Panc1 (cell line): ENCODE data around the gene GALNT10. TPM values are rescaled to one million over a fixed set of nuclear protein-coding genes. Genes with fewer than 3 reads are reported as not detected.

ENCODE experiments used
- ATAC-seq: fragments of 200-7000 bp; cut with Tn5 transposase; 2 replicates; pipeline ENCODE4 v1.9.1; 2020; ENCODE audit warnings: mild to moderate bottlenecking, moderate library complexity
- BruUV-seq: library from RNA; stranded (reverse); fragments of 400-500 nt; replicated peaks from 2 replicates; lab custom pipeline; 2021; lab: Mats Ljungman, UMichigan
- CTCF ChIA-PET: fragments of 300-600 bp; sonication (Branson Sonifier 250); formaldehyde crosslinking; loops from one replicate; lab custom pipeline; 2022; ENCODE audit warnings: antibody characterized with exemption; lab: Charles Lee
- POLR2A ChIA-PET: fragments of 300-600 bp; sonication (Branson Sonifier 250); formaldehyde crosslinking; loops from one replicate; lab custom pipeline; 2022; ENCODE audit warnings: antibody characterized with exemption; lab: Charles Lee
- DNase-seq: peaks from one replicate; pipeline ENCODE4 v3.0.0-alpha.2; 2010; ENCODE audit warnings: low read depth, low spot score
- H3K27ac ChIP-seq: 2 replicates; pipeline ENCODE4 v1.5.1; 2011; ENCODE audit warnings: mild to moderate bottlenecking, low read length, inconsistent platforms
- H3K27me3 ChIP-seq: fragments of 200-500 bp; sonication (Bioruptor generic); 2 replicates; pipeline ENCODE4 v1.6.0; 2014; ENCODE audit warnings: low read length, inconsistent platforms; ENCODE audit not compliant: control insufficient read depth, insufficient read depth
- H3K36me3 ChIP-seq: fragments of 200-500 bp; sonication (Bioruptor generic); 2 replicates; pipeline ENCODE4 v1.5.1; 2014; ENCODE audit warnings: inconsistent platforms, mild to moderate bottlenecking, low read length, moderate library complexity; ENCODE audit not compliant: control insufficient read depth, insufficient read depth
- H3K4me1 ChIP-seq: 2 replicates; pipeline ENCODE4 v1.5.1; 2011; ENCODE audit warnings: inconsistent platforms, mild to moderate bottlenecking, low read length, moderate library complexity; ENCODE audit not compliant: control insufficient read depth, insufficient read depth
- H3K4me3 ChIP-seq, 2 experiments: 2 replicates each; pipeline ENCODE4 v1.5.1; 2011 to 2012; ENCODE audit warnings: low read depth in 2 of 2, low read length in 2 of 2, mild to moderate bottlenecking in 2 of 2, inconsistent platforms in 1 of 2, moderate library complexity in 1 of 2
- H3K9me3 ChIP-seq: fragments of 200-500 bp; sonication (Bioruptor generic); 2 replicates; pipeline ENCODE4 v1.5.1; 2014; ENCODE audit warnings: low read depth, mild to moderate bottlenecking, inconsistent platforms, low read length, moderate library complexity; ENCODE audit not compliant: control insufficient read depth, insufficient read depth
- CTCF ChIP-seq: fragments of 450-650 bp; IDR thresholded peaks from 2 replicates; pipeline ENCODE4 v1.5.1; 2017; ENCODE audit warnings: mild to moderate bottlenecking
- POLR2AphosphoS5 ChIP-seq: IDR thresholded peaks from 2 replicates; pipeline ENCODE4 v1.6.1; 2012; ENCODE audit warnings: mild to moderate bottlenecking, low read depth, low read length, moderate library complexity
- SIN3A ChIP-seq: IDR thresholded peaks from 2 replicates; pipeline ENCODE4 v1.6.1; 2012; ENCODE audit warnings: low read depth, mild to moderate bottlenecking, low read length, moderate library complexity, borderline replicate concordance; ENCODE audit not compliant: insufficient read depth
- TCF7L2 ChIP-seq: IDR thresholded peaks from 2 replicates; pipeline ENCODE4 v1.6.1; 2011; ENCODE audit warnings: mild to moderate bottlenecking, low read depth, low read length, inconsistent platforms
- in situ Hi-C: cut with HindIII; loops from 2 replicates; pipeline ENCODE4 v1.10.0; 2016; ENCODE audit warnings: low sequenced_read_pairs, low pct_unique_long_range_greater_than_20kb
- intact Hi-C: fragments of 100-400 bp; cut with micrococcal nuclease; formaldehyde crosslinking; loops from one replicate; pipeline ENCODE4 v1.10.0; 2022; ENCODE audit not compliant: unreplicated experiment
- total RNA-seq: library from RNA; stranded (reverse); gene quantifications from one replicate; pipeline ENCODE4 v1.2.1, GENCODE V29; 2021; ENCODE audit not compliant: unreplicated experiment
- TF ChIP-seq, protein P1 (sequence below), 2 experiments: IDR thresholded peaks; 2 replicates each; pipeline ENCODE4 v1.6.1; 2011 to 2012; ENCODE audit warnings: low read depth in 2 of 2, control low read depth in 1 of 2, low read length in 1 of 2, mild to moderate bottlenecking in 1 of 2, moderate library complexity in 1 of 2; ENCODE audit not compliant: insufficient read depth in 1 of 2

GALNT10 gene
- total RNA-seq, 1 experiment from 2014 or later, result 50.5 TPM

DNA sequence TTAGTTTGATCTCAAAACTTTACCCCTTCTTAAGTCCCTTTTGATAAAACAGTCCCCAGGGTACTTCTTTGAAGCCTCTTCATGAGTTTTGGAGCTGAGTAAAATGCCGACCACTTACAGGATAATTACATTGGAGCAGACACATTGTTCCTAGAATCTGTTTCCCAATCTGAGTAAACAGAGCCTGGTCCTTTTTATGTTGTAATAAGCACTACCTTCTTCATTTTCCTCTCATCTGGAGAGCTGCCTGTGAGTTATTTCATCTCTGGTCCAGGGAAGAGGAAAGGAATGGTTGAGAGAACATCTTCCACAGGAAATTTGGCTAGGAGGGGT is 26.3 kb upstream of the GALNT10 start:
- Histone ChIP-seq H3K9me3 (no peaks in the 10 kb centered on the region), H3K4me1 (no peaks in the 10 kb centered on the region), H3K36me3 (no peaks in the 10 kb centered on the region), H3K4me3 (no peak overlapping the region), H3K27me3 (peaks cover 14% of the 10 kb centered on the region), H3K27ac (no peak overlapping the region)
- in situ Hi-C loops, result no loop called here
- ATAC-seq, result no peak
- CTCF ChIA-PET, result interaction anchor here (0.6 kb wide), 1 partner anchor 1652 kb away, joined by 3 read pairs; no protein-coding TSS in a partner anchor
- no TSS peak for BruUV-seq
- intact Hi-C loops, result no loop called here
- no peak for DNase-seq
- POLR2A ChIA-PET, result no interaction called here
- TF ChIP-seq POLR2AphosphoS5 (no peak), TCF7L2 (no peak), SIN3A (no peak), CTCF (no peak)
- TF ChIP-seq, protein P1, sequence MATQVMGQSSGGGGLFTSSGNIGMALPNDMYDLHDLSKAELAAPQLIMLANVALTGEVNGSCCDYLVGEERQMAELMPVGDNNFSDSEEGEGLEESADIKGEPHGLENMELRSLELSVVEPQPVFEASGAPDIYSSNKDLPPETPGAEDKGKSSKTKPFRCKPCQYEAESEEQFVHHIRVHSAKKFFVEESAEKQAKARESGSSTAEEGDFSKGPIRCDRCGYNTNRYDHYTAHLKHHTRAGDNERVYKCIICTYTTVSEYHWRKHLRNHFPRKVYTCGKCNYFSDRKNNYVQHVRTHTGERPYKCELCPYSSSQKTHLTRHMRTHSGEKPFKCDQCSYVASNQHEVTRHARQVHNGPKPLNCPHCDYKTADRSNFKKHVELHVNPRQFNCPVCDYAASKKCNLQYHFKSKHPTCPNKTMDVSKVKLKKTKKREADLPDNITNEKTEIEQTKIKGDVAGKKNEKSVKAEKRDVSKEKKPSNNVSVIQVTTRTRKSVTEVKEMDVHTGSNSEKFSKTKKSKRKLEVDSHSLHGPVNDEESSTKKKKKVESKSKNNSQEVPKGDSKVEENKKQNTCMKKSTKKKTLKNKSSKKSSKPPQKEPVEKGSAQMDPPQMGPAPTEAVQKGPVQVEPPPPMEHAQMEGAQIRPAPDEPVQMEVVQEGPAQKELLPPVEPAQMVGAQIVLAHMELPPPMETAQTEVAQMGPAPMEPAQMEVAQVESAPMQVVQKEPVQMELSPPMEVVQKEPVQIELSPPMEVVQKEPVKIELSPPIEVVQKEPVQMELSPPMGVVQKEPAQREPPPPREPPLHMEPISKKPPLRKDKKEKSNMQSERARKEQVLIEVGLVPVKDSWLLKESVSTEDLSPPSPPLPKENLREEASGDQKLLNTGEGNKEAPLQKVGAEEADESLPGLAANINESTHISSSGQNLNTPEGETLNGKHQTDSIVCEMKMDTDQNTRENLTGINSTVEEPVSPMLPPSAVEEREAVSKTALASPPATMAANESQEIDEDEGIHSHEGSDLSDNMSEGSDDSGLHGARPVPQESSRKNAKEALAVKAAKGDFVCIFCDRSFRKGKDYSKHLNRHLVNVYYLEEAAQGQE (IDR thresholded peaks at IDR 0.05; ENCODE audit: insufficient read depth in 1 of 2, low read depth in 2 of 2, low read length in 1 of 2), result no peak

DNA sequence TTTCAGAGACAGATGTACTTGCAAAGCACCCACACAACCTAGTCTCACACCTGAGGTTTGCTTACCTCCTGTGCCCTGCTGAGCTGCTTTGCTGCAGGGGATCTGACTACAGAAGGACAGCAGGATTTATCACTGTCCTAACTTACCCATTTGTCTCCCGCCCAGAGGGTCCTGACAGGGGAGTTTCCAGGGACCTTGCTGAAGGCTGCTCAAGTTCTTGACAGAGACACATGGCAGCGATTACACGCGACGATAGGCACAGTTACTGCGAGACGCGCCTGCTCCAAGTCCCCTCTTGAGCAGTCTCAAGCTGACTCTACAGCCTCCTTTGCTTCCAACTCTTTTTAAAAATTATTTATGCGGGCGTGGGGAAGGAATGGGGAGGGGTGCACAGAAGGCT is 24.6 kb upstream of the GALNT10 start:
- ATAC-seq (no peak), DNase-seq (no peak)
- in situ Hi-C loops (no loop called here), intact Hi-C loops (no loop called here)
- Histone ChIP-seq H3K27me3 (peaks cover 11% of the 10 kb centered on the region), H3K4me3 (no peak overlapping the region), H3K9me3 (no peaks in the 10 kb centered on the region), H3K36me3 (no peaks in the 10 kb centered on the region), H3K4me1 (no peaks in the 10 kb centered on the region), H3K27ac (no peak overlapping the region)
- CTCF ChIA-PET, result no interaction called here
- TF ChIP-seq POLR2AphosphoS5 (no peak), CTCF (no peak), SIN3A (no peak), TCF7L2 (no peak)
- TF ChIP-seq, protein P1 (IDR thresholded peaks at IDR 0.05; ENCODE audit: insufficient read depth in 1 of 2, low read depth in 2 of 2, low read length in 1 of 2), result no peak
- POLR2A ChIA-PET, result no interaction called here
- BruUV-seq, result no TSS peak
